ENCODE data around the gene SIM2. TPM values are rescaled to one million over a fixed set of nuclear protein-coding genes. Genes with fewer than 3 reads are reported as not detected.
"Not testable (repeated sequence)": the region's sequence is repeated elsewhere in the genome, so short reads cannot be mapped to it uniquely, and the experiment has no call there.

The SIM2 gene
- under 1 TPM in 2 of 4 donors, not detected in 2; 0.04 to 0.28 TPM for polyA plus RNA-seq
- long read RNA-seq, donor 1: 0 reads
- long read RNA-seq, donor 2: 0 reads
- long read RNA-seq, donor 3: 0 reads
- long read RNA-seq, donor 4: 0 reads
- long read RNA-seq, donor 5: 0 reads
- long read RNA-seq, donor 6: 0 reads
- long read RNA-seq, donor 7: 0 reads
- long read RNA-seq, donor 8: 0 reads
- long read RNA-seq, donor 9: 0 reads
- long read RNA-seq, donor 10: 0 reads

GRCh38 chr21:36698981-36699545, at the start of gene SIM2:
TSS of gene SIM2 (plus strand) at chr21:36699115. CDS start at chr21:36699747, 632 bp downstream.
- Histone ChIP-seq H3K9me3 (ENCODE audit: control insufficient read depth in 2 of 2, insufficient read depth in 1 of 2, low read depth in 1 of 2, low read length in 1 of 2) (peaks cover 0 to 3% of the 10 kb centered on the region in 2 donors), H3K36me3 (ENCODE audit: control insufficient read depth in 3 of 3, insufficient read depth in 2 of 3, low read depth in 1 of 3, low read length in 3 of 3) (no peaks in the 10 kb centered on the region), H3K4me3 (ENCODE audit: low read depth in 1 of 3, low read length in 3 of 3) (peak within 1 kb of the TSS in 1 of 3 donors; percentile 28), H3K27me3 (ENCODE audit: control insufficient read depth in 3 of 3, insufficient read depth in 3 of 3, low read length in 3 of 3) (peaks cover 31 to 92% (median 85%) of the 10 kb centered on the region in 3 donors), H3K27ac (ENCODE audit: low read depth in 1 of 3, low read length in 2 of 3) (no peak within 1 kb of the TSS), H3K4me1 (ENCODE audit: control insufficient read depth in 3 of 3, insufficient read depth in 2 of 3, low read depth in 1 of 3, low read length in 2 of 3) (peaks cover 4 to 5% (median 4%) of the 10 kb centered on the region in 3 donors)
- DNase-seq: peak in 1 of 2 donors; percentile 36
- WGBS, 3 donors: 1 to 3% (median 2%) methylated on average over 35 to 68 of the region's 70 CpGs
- no peak for FAIRE-seq

GRCh38 chr21:36654324-36654723, 44.6 kb upstream of the SIM2 start:
- Histone ChIP-seq H3K27ac (ENCODE audit: low read depth in 1 of 3, low read length in 2 of 3) (no peak overlapping the region), H3K27me3 (ENCODE audit: control insufficient read depth in 3 of 3, insufficient read depth in 3 of 3, low read length in 3 of 3) (peaks cover 0 to 12% (median 2%) of the 10 kb centered on the region in 3 donors), H3K36me3 (ENCODE audit: control insufficient read depth in 3 of 3, insufficient read depth in 2 of 3, low read depth in 1 of 3, low read length in 3 of 3) (no peaks in the 10 kb centered on the region), H3K4me1 (ENCODE audit: control insufficient read depth in 3 of 3, insufficient read depth in 2 of 3, low read depth in 1 of 3, low read length in 2 of 3) (no peaks in the 10 kb centered on the region), H3K9me3 (ENCODE audit: control insufficient read depth in 2 of 2, insufficient read depth in 1 of 2, low read depth in 1 of 2, low read length in 1 of 2) (no peaks in the 10 kb centered on the region), H3K4me3 (ENCODE audit: low read depth in 1 of 3, low read length in 3 of 3) (no peak overlapping the region)
- WGBS, 3 donors: 78 to 84% (median 83%) methylated on average over 17 of the region's 17 CpGs
- FAIRE-seq (no peak), DNase-seq (no peak)

GRCh38 chr21:36654796-36655325, 44.1 kb upstream of the SIM2 start:
- DNase-seq: no peak
- no peak for FAIRE-seq
- Histone ChIP-seq H3K27ac (ENCODE audit: low read depth in 1 of 3, low read length in 2 of 3) (no peak overlapping the region), H3K36me3 (ENCODE audit: control insufficient read depth in 3 of 3, insufficient read depth in 2 of 3, low read depth in 1 of 3, low read length in 3 of 3) (no peaks in the 10 kb centered on the region), H3K27me3 (ENCODE audit: control insufficient read depth in 3 of 3, insufficient read depth in 3 of 3, low read length in 3 of 3) (peaks cover 0 to 12% (median 2%) of the 10 kb centered on the region in 3 donors), H3K4me1 (ENCODE audit: control insufficient read depth in 3 of 3, insufficient read depth in 2 of 3, low read depth in 1 of 3, low read length in 2 of 3) (no peaks in the 10 kb centered on the region), H3K4me3 (ENCODE audit: low read depth in 1 of 3, low read length in 3 of 3) (no peak overlapping the region), H3K9me3 (ENCODE audit: control insufficient read depth in 2 of 2, insufficient read depth in 1 of 2, low read depth in 1 of 2, low read length in 1 of 2) (no peaks in the 10 kb centered on the region)
- WGBS, 3 donors: 75 to 81% (median 78%) methylated on average over 10 of the region's 10 CpGs

- no peaks in the 10 kb centered on the region for H3K36me3 ChIP-seq (ENCODE audit: control insufficient read depth in 3 of 3, insufficient read depth in 2 of 3, low read depth in 1 of 3, low read length in 3 of 3)
- 8 to 53% (median 22%) methylated on average over 6 of the region's 6 CpGs for WGBS, 3 donors
- no peaks in the 10 kb centered on the region for H3K9me3 ChIP-seq (ENCODE audit: control insufficient read depth in 2 of 2, insufficient read depth in 1 of 2, low read depth in 1 of 2, low read length in 1 of 2)
- peak; percentile 6 to 17 for DNase-seq
- no peak for FAIRE-seq
- no peaks in the 10 kb centered on the region for H3K4me1 ChIP-seq (ENCODE audit: control insufficient read depth in 3 of 3, insufficient read depth in 2 of 3, low read depth in 1 of 3, low read length in 2 of 3)
- H3K27ac ChIP-seq (ENCODE audit: low read depth in 1 of 3, low read length in 2 of 3): no peak overlapping the region
- no peak overlapping the region for H3K4me3 ChIP-seq (ENCODE audit: low read depth in 1 of 3, low read length in 3 of 3)
- peaks cover 0 to 12% (median 5%) of the 10 kb centered on the region in 3 donors for H3K27me3 ChIP-seq (ENCODE audit: control insufficient read depth in 3 of 3, insufficient read depth in 3 of 3, low read length in 3 of 3)
These were observed 42.8 kb upstream of the SIM2 start for GRCh38 chr21:36656138-36656537.

- 63 to 72% (median 65%) methylated on average over 1 of the region's 1 CpG for WGBS, 3 donors
- H3K27me3 ChIP-seq (ENCODE audit: control insufficient read depth in 3 of 3, insufficient read depth in 3 of 3, low read length in 3 of 3): peaks cover 0 to 12% (median 6%) of the 10 kb centered on the region in 3 donors
- not testable (repeated sequence) for H3K4me3 ChIP-seq (ENCODE audit: low read depth in 1 of 3, low read length in 3 of 3); H3K9me3 ChIP-seq (ENCODE audit: control insufficient read depth in 2 of 2, insufficient read depth in 1 of 2, low read depth in 1 of 2, low read length in 1 of 2); H3K4me1 ChIP-seq (ENCODE audit: control insufficient read depth in 3 of 3, insufficient read depth in 2 of 3, low read depth in 1 of 3, low read length in 2 of 3); H3K27ac ChIP-seq (ENCODE audit: low read depth in 1 of 3, low read length in 2 of 3); FAIRE-seq; DNase-seq; H3K36me3 ChIP-seq (ENCODE audit: control insufficient read depth in 3 of 3, insufficient read depth in 2 of 3, low read depth in 1 of 3, low read length in 3 of 3)
These were observed 41.6 kb upstream of the SIM2 start for GRCh38 chr21:36657290-36657689.

GRCh38 chr21:36657999-36658398, 40.9 kb upstream of the SIM2 start:
- Histone ChIP-seq H3K4me3 (ENCODE audit: low read depth in 1 of 3, low read length in 3 of 3) (no peak overlapping the region), H3K27ac (ENCODE audit: low read depth in 1 of 3, low read length in 2 of 3) (no peak overlapping the region), H3K27me3 (ENCODE audit: control insufficient read depth in 3 of 3, insufficient read depth in 3 of 3, low read length in 3 of 3) (peaks cover 0 to 9% (median 6%) of the 10 kb centered on the region in 3 donors), H3K4me1 (ENCODE audit: control insufficient read depth in 3 of 3, insufficient read depth in 2 of 3, low read depth in 1 of 3, low read length in 2 of 3) (no peaks in the 10 kb centered on the region), H3K36me3 (ENCODE audit: control insufficient read depth in 3 of 3, insufficient read depth in 2 of 3, low read depth in 1 of 3, low read length in 3 of 3) (no peaks in the 10 kb centered on the region), H3K9me3 (ENCODE audit: control insufficient read depth in 2 of 2, insufficient read depth in 1 of 2, low read depth in 1 of 2, low read length in 1 of 2) (no peaks in the 10 kb centered on the region)
- 89 to 96% (median 95%) methylated on average over 4 of the region's 4 CpGs for WGBS, 3 donors
- DNase-seq (no peak), FAIRE-seq (no peak)

- DNase-seq (no peak), FAIRE-seq (no peak)
- no peaks in the 10 kb centered on the region for H3K4me1 ChIP-seq (ENCODE audit: control insufficient read depth in 3 of 3, insufficient read depth in 2 of 3, low read depth in 1 of 3, low read length in 2 of 3)
- H3K27me3 ChIP-seq (ENCODE audit: control insufficient read depth in 3 of 3, insufficient read depth in 3 of 3, low read length in 3 of 3): peaks cover 0 to 14% (median 11%) of the 10 kb centered on the region in 3 donors
- no peak overlapping the region for H3K4me3 ChIP-seq (ENCODE audit: low read depth in 1 of 3, low read length in 3 of 3)
- no peaks in the 10 kb centered on the region for H3K36me3 ChIP-seq (ENCODE audit: control insufficient read depth in 3 of 3, insufficient read depth in 2 of 3, low read depth in 1 of 3, low read length in 3 of 3)
- WGBS, 3 donors: 83 to 88% (median 86%) methylated on average over 5 of the region's 5 CpGs
- H3K9me3 ChIP-seq (ENCODE audit: control insufficient read depth in 2 of 2, insufficient read depth in 1 of 2, low read depth in 1 of 2, low read length in 1 of 2): no peaks in the 10 kb centered on the region
- H3K27ac ChIP-seq (ENCODE audit: low read depth in 1 of 3, low read length in 2 of 3): no peak overlapping the region
These were observed 40.0 kb upstream of the SIM2 start for GRCh38 chr21:36658926-36659325.

- DNase-seq: peak; percentile 30 to 44
- Histone ChIP-seq H3K4me3 (ENCODE audit: low read depth in 1 of 3, low read length in 3 of 3) (no peak overlapping the region), H3K36me3 (ENCODE audit: control insufficient read depth in 3 of 3, insufficient read depth in 2 of 3, low read depth in 1 of 3, low read length in 3 of 3) (no peaks in the 10 kb centered on the region), H3K4me1 (ENCODE audit: control insufficient read depth in 3 of 3, insufficient read depth in 2 of 3, low read depth in 1 of 3, low read length in 2 of 3) (no peaks in the 10 kb centered on the region), H3K9me3 (ENCODE audit: control insufficient read depth in 2 of 2, insufficient read depth in 1 of 2, low read depth in 1 of 2, low read length in 1 of 2) (no peaks in the 10 kb centered on the region), H3K27me3 (ENCODE audit: control insufficient read depth in 3 of 3, insufficient read depth in 3 of 3, low read length in 3 of 3) (peaks cover 0 to 21% (median 15%) of the 10 kb centered on the region in 3 donors), H3K27ac (ENCODE audit: low read depth in 1 of 3, low read length in 2 of 3) (no peak overlapping the region)
- no peak for FAIRE-seq
- WGBS, 3 donors: 21 to 31% (median 22%) methylated on average over 11 of the region's 11 CpGs
These were observed 37.2 kb upstream of the SIM2 start for GRCh38 chr21:36661511-36662309.
